CD4-positive, alpha-beta T cell (primary cell): Measurements from ENCODE around the gene RHOU. TPM values are rescaled to one million over a fixed set of nuclear protein-coding genes. Genes with fewer than 3 reads are reported as not detected.

Experiments used
- ATAC-seq: fragments of 200-7000 bp; cut with Tn5 transposase; one replicate; pipeline ENCODE4 v1.10.0; 2022; ENCODE audit warnings: mild to moderate bottlenecking; ENCODE audit not compliant: poor library complexity
- CTCF ChIA-PET: fragments of 350-600 bp; sonication (Branson Sonifier 250); formaldehyde crosslinking; loops from one replicate; lab custom pipeline; 2021; ENCODE audit warnings: antibody characterized with exemption, inconsistent platforms; lab: Charles Lee
- POLR2A ChIA-PET: fragments of 350-600 bp; sonication (Branson Sonifier 250); formaldehyde crosslinking; loops from one replicate; lab custom pipeline; 2021; ENCODE audit warnings: antibody characterized with exemption, inconsistent platforms; lab: Charles Lee
- DNase-seq, 14 experiments: peaks; one replicate each; pipeline ENCODE4 v3.0.0-alpha.2; 2013 to 2020; ENCODE audit warnings: mixed read lengths in 2 of 14
- H3K27ac ChIP-seq, 2 donors: one replicate each; pipeline versions ENCODE4 v1.5.1 to v1.7.0; 2013; ENCODE audit warnings: low read length in 2 of 2, low read depth in 1 of 2, mild to moderate bottlenecking in 1 of 2
- H3K27me3 ChIP-seq, 2 experiments: 1 replicate in 1 of 2; 2 replicates in 1 of 2; pipeline versions ENCODE4 v1.6.1 to v1.7.0; 2013; ENCODE audit warnings: low read length in 2 of 2, control low read depth in 1 of 2, mild to moderate bottlenecking in 1 of 2, moderate library complexity in 1 of 2; ENCODE audit not compliant: insufficient read depth in 2 of 2, control insufficient read depth in 1 of 2
- H3K36me3 ChIP-seq: one replicate; pipeline ENCODE4 v1.6.1; 2013; ENCODE audit warnings: low read length, control low read depth; ENCODE audit not compliant: insufficient read depth
- H3K4me1 ChIP-seq: one replicate; pipeline ENCODE4 v1.6.1; 2013; ENCODE audit warnings: low read length, control low read depth; ENCODE audit not compliant: insufficient read depth
- H3K4me3 ChIP-seq: one replicate; pipeline ENCODE4 v1.5.1; 2013; ENCODE audit warnings: mild to moderate bottlenecking, low read length, moderate library complexity
- H3K9me3 ChIP-seq, 2 experiments: 1 replicate in 1 of 2; 2 replicates in 1 of 2; pipeline versions ENCODE4 v1.6.1 to v1.7.0; 2013; ENCODE audit warnings: low read length in 2 of 2, mild to moderate bottlenecking in 2 of 2, control low read depth in 1 of 2, moderate library complexity in 1 of 2; ENCODE audit not compliant: control insufficient read depth in 1 of 2, insufficient read depth in 1 of 2
- H3K27ac Mint-ChIP-seq: one replicate; pipeline ENCODE4 v1.8.0; 2020; ENCODE audit warnings: mixed read lengths
- H3K27me3 Mint-ChIP-seq: one replicate; pipeline ENCODE4 v1.8.0; 2021; ENCODE audit warnings: mixed read lengths
- H3K36me3 Mint-ChIP-seq: one replicate; pipeline ENCODE4 v1.8.0; 2021; ENCODE audit warnings: low read depth, mixed read lengths
- H3K4me1 Mint-ChIP-seq: one replicate; pipeline ENCODE4 v1.8.0; 2021; ENCODE audit warnings: low read depth, mixed read lengths
- H3K4me3 Mint-ChIP-seq: one replicate; pipeline ENCODE4 v1.8.0; 2020; ENCODE audit warnings: mild to moderate bottlenecking, mixed read lengths
- H3K9me3 Mint-ChIP-seq: one replicate; pipeline ENCODE4 v1.8.0; 2020; ENCODE audit warnings: mixed read lengths
- intact Hi-C, 2 experiments: fragments of 100-400 bp; cut with DNase I in 1 of 2; cut with micrococcal nuclease in 1 of 2; formaldehyde crosslinking; loops; one replicate each; pipeline versions ENCODE4 v1.15.1 to v1.9.0; 2023 to 2025; cut with DNase I, micrococcal nuclease
- polyA plus RNA-seq, 2 donors: library from polyadenylated mRNA; unstranded; fragments of 120-200 nt; gene quantifications; one replicate each; pipeline ENCODE4 v1.2.1, GENCODE V29; 2013
- total RNA-seq, 174 experiments: library from RNA in 2 of 174; stranded (reverse) in 2 of 174; gene quantifications; one replicate each; pipeline ENCODE4 v1.2.3 and lab custom pipeline; 2021 to 2026
- TF ChIP-seq, protein P1 (sequence below): fragments of 200-600 bp; IDR thresholded peaks from one replicate; pipeline ENCODE4 v1.8.0; 2022; ENCODE audit warnings: antibody characterized with exemption, mild to moderate bottlenecking

Gene RHOU
- total RNA-seq (1 to 10 TPM; 1.2 TPM), total RNA-seq (lab: John Stamatoyannopoulos, UW) (1.8 to 33.1 (median 6.3) reads per million in 172 experiments)
- 15.2 TPM for polyA plus RNA-seq (2013, experiment 1 of 2)
- 6.5 TPM for polyA plus RNA-seq (2013, experiment 2 of 2)

GRCh38 chr1:228734881-228735801, at the start of gene RHOU:
RHOU (plus strand) TSS chr1:228735479; CDS start chr1:228735743, 264 bp downstream.
- no peaks in the 10 kb centered on the region for H3K36me3 ChIP-seq
- TF ChIP-seq, protein P1, sequence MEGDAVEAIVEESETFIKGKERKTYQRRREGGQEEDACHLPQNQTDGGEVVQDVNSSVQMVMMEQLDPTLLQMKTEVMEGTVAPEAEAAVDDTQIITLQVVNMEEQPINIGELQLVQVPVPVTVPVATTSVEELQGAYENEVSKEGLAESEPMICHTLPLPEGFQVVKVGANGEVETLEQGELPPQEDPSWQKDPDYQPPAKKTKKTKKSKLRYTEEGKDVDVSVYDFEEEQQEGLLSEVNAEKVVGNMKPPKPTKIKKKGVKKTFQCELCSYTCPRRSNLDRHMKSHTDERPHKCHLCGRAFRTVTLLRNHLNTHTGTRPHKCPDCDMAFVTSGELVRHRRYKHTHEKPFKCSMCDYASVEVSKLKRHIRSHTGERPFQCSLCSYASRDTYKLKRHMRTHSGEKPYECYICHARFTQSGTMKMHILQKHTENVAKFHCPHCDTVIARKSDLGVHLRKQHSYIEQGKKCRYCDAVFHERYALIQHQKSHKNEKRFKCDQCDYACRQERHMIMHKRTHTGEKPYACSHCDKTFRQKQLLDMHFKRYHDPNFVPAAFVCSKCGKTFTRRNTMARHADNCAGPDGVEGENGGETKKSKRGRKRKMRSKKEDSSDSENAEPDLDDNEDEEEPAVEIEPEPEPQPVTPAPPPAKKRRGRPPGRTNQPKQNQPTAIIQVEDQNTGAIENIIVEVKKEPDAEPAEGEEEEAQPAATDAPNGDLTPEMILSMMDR, result peak; percentile 36
- no peak within 1 kb of the TSS for H3K27ac ChIP-seq
- ATAC-seq (peak; percentile 85), DNase-seq (peak; percentile 35 to 86 (median 60))
- Mint-ChIP-seq H3K27me3 (peaks cover 2% of the 10 kb centered on the region), H3K27ac (peak within 1 kb of the TSS; percentile 81), H3K4me3 (peak within 1 kb of the TSS; percentile 92), H3K4me1 (peaks cover 28% of the 10 kb centered on the region), H3K9me3 (no peaks in the 10 kb centered on the region), H3K36me3 (no peaks in the 10 kb centered on the region)
- peaks cover 28% of the 10 kb centered on the region for H3K4me1 ChIP-seq
- intact Hi-C loops, result loop anchor here (1.0 to 5.0 kb wide), 4 partner anchors 492 to 752 kb away; no protein-coding TSS in a partner anchor
- peak within 1 kb of the TSS; percentile 74 for H3K4me3 ChIP-seq
- ChIA-PET POLR2A (interaction anchor here (0.6 to 2.9 kb wide), 6 partner anchors 46 to 523 kb away, joined by 3 to 34 read pairs (median 6); no protein-coding TSS in a partner anchor), CTCF (interaction anchor here (0.6 to 1.5 kb wide), 6 partner anchors 8 to 568 kb away, joined by 3 to 11 read pairs (median 4); no protein-coding TSS in a partner anchor)
- H3K27me3 ChIP-seq, result no peaks in the 10 kb centered on the region
- H3K9me3 ChIP-seq, result no peaks in the 10 kb centered on the region

DNA sequence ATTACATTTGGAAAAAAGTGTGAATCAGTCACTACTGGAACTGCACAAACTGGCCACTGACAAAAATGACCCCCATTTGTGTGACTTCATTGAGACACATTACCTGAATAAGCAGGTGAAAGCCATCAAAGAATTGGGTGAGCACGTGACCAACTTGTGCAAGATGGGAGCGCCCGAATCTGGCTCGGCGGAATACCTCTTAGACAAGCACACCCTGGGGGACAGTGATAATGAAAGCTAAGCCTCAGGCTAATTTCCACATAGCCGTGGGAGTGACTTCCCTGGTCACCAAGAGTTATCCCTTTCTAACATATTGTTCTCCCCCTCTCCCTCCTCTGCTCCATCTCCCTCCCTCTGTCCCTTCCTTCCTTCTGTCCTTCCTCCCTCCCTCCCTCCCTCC, 47.7 kb upstream of the RHOU start:
- Histone ChIP-seq H3K27ac (no peak overlapping the region), H3K36me3 (no peaks in the 10 kb centered on the region), H3K9me3 (no peaks in the 10 kb centered on the region), H3K4me1 (no peaks in the 10 kb centered on the region), H3K27me3 (peaks cover 4 to 5% of the 10 kb centered on the region in 2 experiments), H3K4me3 (no peak overlapping the region)
- H3K9me3 Mint-ChIP-seq, result no peaks in the 10 kb centered on the region
- peaks cover 6% of the 10 kb centered on the region for H3K4me1 Mint-ChIP-seq
- DNase-seq (no peak), ATAC-seq (no peak)
- ChIA-PET CTCF (no interaction called here), POLR2A (no interaction called here)
- intact Hi-C loops, result no loop called here
- no peak overlapping the region for H3K4me3 Mint-ChIP-seq
- H3K27me3 Mint-ChIP-seq, result no peaks in the 10 kb centered on the region
- H3K27ac Mint-ChIP-seq, result no peak overlapping the region
- H3K36me3 Mint-ChIP-seq, result no peaks in the 10 kb centered on the region
- TF ChIP-seq, protein P1, result no peak

- intact Hi-C loops, result no loop called here
- Mint-ChIP-seq H3K4me3 (no peak overlapping the region), H3K9me3 (no peaks in the 10 kb centered on the region), H3K27ac (no peak overlapping the region), H3K36me3 (no peaks in the 10 kb centered on the region), H3K27me3 (no peaks in the 10 kb centered on the region), H3K4me1 (peaks cover 6% of the 10 kb centered on the region)
- no peaks in the 10 kb centered on the region for H3K4me1 ChIP-seq
- ChIA-PET CTCF (no interaction called here), POLR2A (interaction anchor here (1.0 kb wide), 1 partner anchor 46 kb away, joined by 3 read pairs; no protein-coding TSS in a partner anchor)
- no peaks in the 10 kb centered on the region for H3K9me3 ChIP-seq
- no peaks in the 10 kb centered on the region for H3K36me3 ChIP-seq
- TF ChIP-seq, protein P1, result no peak
- no peak overlapping the region for H3K4me3 ChIP-seq
- ATAC-seq (no peak), DNase-seq (no peak)
- no peak overlapping the region for H3K27ac ChIP-seq
- H3K27me3 ChIP-seq, result no peaks in the 10 kb centered on the region
Observed at GRCh38 chr1:228689255-228689654, 46.0 kb upstream of the RHOU start.
